Osteoblast (primary cell): ENCODE measurements around the gene OSTF1. TPM values are rescaled to one million over a fixed set of nuclear protein-coding genes. Genes with fewer than 3 reads are reported as not detected.

Experiments used
- DNase-seq: peaks from one replicate; pipeline ENCODE4 v3.0.0; 2011; ENCODE audit warnings: low spot score, mixed read lengths; ENCODE audit not compliant: insufficient read length; ENCODE audit errors: missing footprints
- H2AFZ ChIP-seq: 2 replicates; pipeline ENCODE4 v1.6.0; 2011; ENCODE audit warnings: mild to moderate bottlenecking, low read length
- H3K27ac ChIP-seq: 2 replicates; pipeline ENCODE4 v1.5.1; 2011; ENCODE audit warnings: mild to moderate bottlenecking, low read depth, low read length, moderate library complexity
- H3K27me3 ChIP-seq: 2 replicates; pipeline ENCODE4 v1.6.0; 2012; ENCODE audit warnings: mild to moderate bottlenecking, control low read depth, inconsistent platforms, low read length, moderate library complexity; ENCODE audit not compliant: insufficient read depth
- H3K36me3 ChIP-seq: 2 replicates; pipeline ENCODE4 v1.5.1; 2011; ENCODE audit warnings: mild to moderate bottlenecking, low read length, control low read depth, moderate library complexity; ENCODE audit not compliant: insufficient read depth
- H3K4me1 ChIP-seq: 2 replicates; pipeline ENCODE4 v1.5.1; 2011; ENCODE audit warnings: mild to moderate bottlenecking, low read length, control low read depth, moderate library complexity; ENCODE audit not compliant: insufficient read depth
- H3K4me2 ChIP-seq: 2 replicates; pipeline ENCODE4 v1.6.0; 2011; ENCODE audit warnings: mild to moderate bottlenecking, low read length; ENCODE audit not compliant: insufficient read depth
- H3K4me3 ChIP-seq: fragments of 200-600 bp; sonication (generic); 3 replicates; pipeline ENCODE4 v1.5.1; 2012; ENCODE audit warnings: mild to moderate bottlenecking, low read length, inconsistent platforms; ENCODE audit not compliant: insufficient read depth
- H3K79me2 ChIP-seq: 2 replicates; pipeline ENCODE4 v1.6.0; 2012; ENCODE audit warnings: mild to moderate bottlenecking, low read length, control low read depth, inconsistent platforms; ENCODE audit not compliant: insufficient read depth
- H3K9me3 ChIP-seq: 2 replicates; pipeline ENCODE4 v1.5.1; 2011; ENCODE audit warnings: low read depth, low read length, control low read depth
- H4K20me1 ChIP-seq: 2 replicates; pipeline ENCODE4 v1.6.0; 2012; ENCODE audit warnings: mild to moderate bottlenecking, low read length, control low read depth; ENCODE audit not compliant: insufficient read depth
- CTCF ChIP-seq: IDR thresholded peaks from 2 replicates; pipeline ENCODE4 v1.5.1; 2011; ENCODE audit warnings: mild to moderate bottlenecking, low read depth, low read length, moderate library complexity; ENCODE audit errors: extremely low read depth
- total RNA-seq: library from RNA; depleted of rRNA; stranded (reverse); fragments of >200 nt; gene quantifications from 2 replicates; pipeline ENCODE4 v1.2.3, GENCODE V29; 2012

Gene OSTF1
- total RNA-seq, 1 donor, result 30.0 TPM

DNA sequence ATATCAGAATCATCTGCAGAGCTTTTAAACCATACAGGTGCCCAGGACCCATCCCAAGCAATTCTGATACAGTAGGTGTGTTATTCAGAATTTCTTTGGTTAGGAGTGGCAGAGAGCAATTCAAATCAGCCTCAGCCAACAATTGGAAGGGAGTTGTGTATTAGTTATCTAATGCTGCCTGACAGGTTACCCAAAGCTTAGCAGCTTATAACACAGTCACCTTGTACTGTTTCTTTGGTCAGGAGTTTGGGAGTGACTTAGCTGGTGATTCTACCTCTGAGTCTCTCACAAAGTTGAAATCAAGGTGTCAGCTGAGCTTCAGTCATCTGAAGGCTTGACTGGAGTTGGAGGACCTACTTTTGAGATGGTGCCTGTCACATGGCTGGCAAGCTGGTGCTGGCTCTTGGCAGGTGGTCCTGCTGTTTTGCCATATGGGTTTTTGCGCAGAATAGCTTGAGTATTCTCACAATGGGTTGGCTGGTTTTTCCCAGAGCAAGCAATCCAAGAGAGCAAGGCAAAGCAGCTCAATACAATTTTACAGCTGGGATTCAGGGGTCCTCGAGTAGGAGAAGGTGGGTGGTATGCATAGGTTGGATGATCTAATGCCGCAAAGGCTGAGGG is 41.5 kb upstream of the OSTF1 start:
- no peak overlapping the region for H2AFZ ChIP-seq
- no peak for TF ChIP-seq CTCF
- no peaks in the 10 kb centered on the region for H3K4me1 ChIP-seq
- H3K9me3 ChIP-seq, result no peaks in the 10 kb centered on the region
- no peak overlapping the region for H3K4me2 ChIP-seq
- H3K36me3 ChIP-seq, result no peaks in the 10 kb centered on the region
- no peaks in the 10 kb centered on the region for H3K79me2 ChIP-seq
- DNase-seq, result no peak
- no peak overlapping the region for H3K27ac ChIP-seq
- no peaks in the 10 kb centered on the region for H4K20me1 ChIP-seq
- no peak overlapping the region for H3K4me3 ChIP-seq
- peaks cover 9% of the 10 kb centered on the region for H3K27me3 ChIP-seq

GRCh38 chr9:75047506-75047905 is 40.8 kb upstream of the OSTF1 start:
- no peak for DNase-seq
- no peak for TF ChIP-seq CTCF
- H3K9me3 ChIP-seq, result no peaks in the 10 kb centered on the region

DNA sequence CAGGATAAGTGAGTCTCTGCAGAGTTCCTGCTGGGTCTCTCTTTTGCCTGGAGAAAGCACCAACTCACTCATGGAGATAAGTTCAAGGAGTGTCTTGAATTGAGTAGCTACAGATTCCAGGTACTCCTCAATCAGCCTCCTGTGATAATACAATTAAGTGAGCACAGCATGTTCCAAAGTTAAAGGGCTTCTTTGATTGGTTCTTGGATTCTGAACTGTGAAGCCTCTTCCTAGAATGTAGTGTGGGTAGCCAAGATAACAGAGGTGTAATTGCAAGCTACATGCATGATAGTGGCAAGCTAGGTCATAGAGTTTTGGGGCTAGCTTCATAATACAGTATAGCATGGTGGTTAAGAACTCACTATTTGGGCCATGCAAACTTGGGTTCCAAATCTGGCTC is 37.0 kb upstream of the OSTF1 start:
- no peaks in the 10 kb centered on the region for H3K9me3 ChIP-seq
- DNase-seq, result no peak
- no peaks in the 10 kb centered on the region for H4K20me1 ChIP-seq
- no peaks in the 10 kb centered on the region for H3K27me3 ChIP-seq
- H3K36me3 ChIP-seq, result no peaks in the 10 kb centered on the region
- no peak for TF ChIP-seq CTCF
- H3K4me2 ChIP-seq, result no peak overlapping the region
- H3K79me2 ChIP-seq, result no peaks in the 10 kb centered on the region
- H3K4me3 ChIP-seq, result no peak overlapping the region
- no peak overlapping the region for H2AFZ ChIP-seq
- no peaks in the 10 kb centered on the region for H3K4me1 ChIP-seq
- H3K27ac ChIP-seq, result no peak overlapping the region

More at GRCh38 chr9:75047506-75047905, 40.8 kb upstream of the OSTF1 start:
- no peak overlapping the region for H3K4me2 ChIP-seq
- H3K4me1 ChIP-seq, result no peaks in the 10 kb centered on the region
- no peaks in the 10 kb centered on the region for H3K36me3 ChIP-seq
- peaks cover 9% of the 10 kb centered on the region for H3K27me3 ChIP-seq
- no peak overlapping the region for H2AFZ ChIP-seq
- H4K20me1 ChIP-seq, result no peaks in the 10 kb centered on the region
- H3K27ac ChIP-seq, result no peak overlapping the region
- H3K79me2 ChIP-seq, result no peaks in the 10 kb centered on the region
- H3K4me3 ChIP-seq, result no peak overlapping the region

DNA sequence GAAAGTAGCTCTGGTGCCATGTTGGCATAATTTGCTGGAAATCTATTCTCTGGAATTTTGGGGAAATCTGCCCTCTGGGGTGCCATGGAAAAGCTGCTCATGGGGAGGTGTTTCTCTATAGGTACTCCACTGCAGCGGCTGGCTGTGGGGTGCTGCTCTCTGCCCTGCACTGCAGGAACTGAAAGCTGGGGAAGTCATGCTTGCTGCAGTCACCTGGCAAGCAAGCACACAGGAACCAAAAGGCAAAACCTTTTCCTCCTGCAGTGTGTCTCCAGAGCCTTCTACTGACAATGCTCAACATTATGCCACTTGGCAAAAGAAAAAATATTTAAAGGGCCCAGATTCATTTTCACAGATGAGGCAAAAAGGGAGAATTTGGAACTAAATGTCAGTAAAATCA is 34.4 kb upstream of the OSTF1 start:
- Histone ChIP-seq H3K4me1 (no peaks in the 10 kb centered on the region), H3K4me2 (no peak overlapping the region), H3K9me3 (no peaks in the 10 kb centered on the region), H3K27ac (no peak overlapping the region), H3K4me3 (no peak overlapping the region), H3K36me3 (no peaks in the 10 kb centered on the region), H2AFZ (no peak overlapping the region), H3K27me3 (no peaks in the 10 kb centered on the region), H4K20me1 (no peaks in the 10 kb centered on the region), H3K79me2 (no peaks in the 10 kb centered on the region)
- DNase-seq, result no peak
- TF ChIP-seq CTCF, result no peak
